K562 (cell line): ENCODE results near the gene COX7B. TPM values are rescaled to one million over a fixed set of nuclear protein-coding genes. Genes with fewer than 3 reads are reported as not detected.

Source experiments
- CHD4 ChIP-seq: fragments of 200-600 bp; sonication (generic); IDR thresholded peaks from 3 replicates; pipeline ENCODE4 v1.6.1; 2012; ENCODE audit warnings: low read depth, mild to moderate bottlenecking, mixed read lengths, low read length, inconsistent platforms; ENCODE audit not compliant: insufficient read depth, insufficient replicate concordance, poor library complexity, severe bottlenecking
- CREM ChIP-seq: IDR thresholded peaks from 2 replicates; pipeline ENCODE4 v1.6.1; 2014; ENCODE audit warnings: antibody characterized with exemption, low read depth
- DACH1 ChIP-seq: fragments of 450-650 bp; IDR thresholded peaks from 2 replicates; pipeline ENCODE4 v1.6.1; 2018; ENCODE audit not compliant: partially characterized antibody
- FUS ChIP-seq: fragments of 200-400 bp; formaldehyde crosslinking; optimal IDR thresholded peaks from 2 replicates; pipeline ENCODE3; 2017; ENCODE audit warnings: low read depth, low read length
- GATA2 ChIP-seq: sonication (generic); formaldehyde crosslinking; IDR thresholded peaks from 2 replicates; pipeline ENCODE4 v1.4.0; 2020; ENCODE audit warnings: mild to moderate bottlenecking, missing genetic modification reagents
- KDM4B ChIP-seq, 2 experiments: fragments of 450-650 bp in 1 of 2; sonication (generic) in 1 of 2; IDR thresholded peaks; 2 replicates each; pipeline ENCODE4 v1.6.1; 2016 to 2017; ENCODE audit warnings: borderline replicate concordance in 2 of 2, antibody characterized with exemption in 1 of 2, low read depth in 1 of 2, mild to moderate bottlenecking in 1 of 2
- KLF16 ChIP-seq: IDR thresholded peaks from 2 replicates; pipeline ENCODE4 v1.6.1; 2016; ENCODE audit warnings: antibody characterized with exemption
- NRF1 ChIP-seq, 2 experiments: fragments of 450-650 bp; IDR thresholded peaks in 1 of 2; conservative IDR thresholded peaks in 1 of 2; 2 replicates each; pipeline ENCODE4 v1.6.1; 2014; ENCODE audit warnings: mild to moderate bottlenecking in 2 of 2
- PHF8 ChIP-seq: fragments of 200-600 bp; sonication (generic); IDR thresholded peaks from 2 replicates; pipeline ENCODE4 v1.6.1; 2012; ENCODE audit warnings: mixed run types, mild to moderate bottlenecking, inconsistent platforms, low read length, moderate library complexity, borderline replicate concordance
- RFX1 ChIP-seq: fragments of 450-650 bp; IDR thresholded peaks from 2 replicates; pipeline ENCODE4 v1.6.1; 2016; ENCODE audit warnings: mild to moderate bottlenecking, moderate library complexity
- SP1 ChIP-seq: sonication (generic); formaldehyde crosslinking; IDR thresholded peaks from 2 replicates; pipeline ENCODE4 v1.8.1; 2022; ENCODE audit warnings: mild to moderate bottlenecking, missing genetic modification reagents
- STAT5B ChIP-seq: fragments of 250-450 bp; sonication (Bioruptor Pico); IDR thresholded peaks from 2 replicates; pipeline ENCODE4 v1.8.0; 2021; ENCODE audit warnings: mild to moderate bottlenecking, inconsistent platforms
- TEAD1 ChIP-seq, 2 experiments: fragments of 450-650 bp in 1 of 2; sonication (generic) in 1 of 2; formaldehyde crosslinking; IDR thresholded peaks; 2 replicates each; pipeline versions ENCODE4 v1.4.0 to v1.8.0; 2020 to 2022; ENCODE audit warnings: mild to moderate bottlenecking in 2 of 2, missing genetic modification reagents in 1 of 2
- TEAD2 ChIP-seq: fragments of 450-650 bp; IDR thresholded peaks from 2 replicates; pipeline ENCODE4 v1.6.1; 2016; ENCODE audit warnings: missing genetic modification characterization, control low read depth, missing compliant biosample characterization
- ZBTB17 ChIP-seq: fragments of 450-650 bp; formaldehyde crosslinking; IDR thresholded peaks from 2 replicates; pipeline ENCODE4 v1.4.0; 2020; ENCODE audit warnings: mild to moderate bottlenecking
- ZFX ChIP-seq: sonication (generic); formaldehyde crosslinking; IDR thresholded peaks from 2 replicates; pipeline ENCODE4 v1.8.0; 2022; ENCODE audit warnings: mild to moderate bottlenecking, missing genetic modification reagents, moderate library complexity
- ZNF23 ChIP-seq: fragments of 250-450 bp; sonication (Bioruptor Pico); IDR thresholded peaks from 2 replicates; pipeline ENCODE4 v1.4.0; 2020; ENCODE audit warnings: mild to moderate bottlenecking
- ZNF311 ChIP-seq: fragments of 250-450 bp; sonication (Bioruptor Pico); IDR thresholded peaks from 2 replicates; pipeline ENCODE4 v1.4.0; 2020; ENCODE audit warnings: mild to moderate bottlenecking, moderate library complexity
- ZNF431 ChIP-seq: sonication (generic); formaldehyde crosslinking; IDR thresholded peaks from 2 replicates; pipeline ENCODE4 v1.8.0; 2022; ENCODE audit warnings: mild to moderate bottlenecking, missing genetic modification reagents
- ZNF764 ChIP-seq: fragments of 250-450 bp; sonication (Bioruptor Pico); IDR thresholded peaks from 2 replicates; pipeline ENCODE4 v1.4.0; 2020; ENCODE audit warnings: low read depth, mild to moderate bottlenecking, moderate library complexity
- ZNF79 ChIP-seq: fragments of 250-450 bp; sonication (Bioruptor Pico); IDR thresholded peaks from 2 replicates; pipeline ENCODE4 v1.4.0; 2020; ENCODE audit warnings: low read depth, mild to moderate bottlenecking, moderate library complexity
- polyA plus RNA-seq, 8 experiments: library from polyadenylated mRNA; depleted of rRNA in 4 of 8; stranded (reverse) in 5 of 8; unstranded in 3 of 8; fragments of >200 nt; fragmentation: Nextera tagmentation in 2 of 8; fragmentation: Illumina TruSeq in 1 of 8; extraction: Ambion mirVana in 2 of 8; extraction: Trizol in 1 of 8; gene quantifications; 2 replicates each; pipeline versions ENCODE4 v1.2.1 to v1.2.3, GENCODE V29; 2011 to 2014; ENCODE audit warnings: inconsistent platforms in 1 of 8, missing spikeins in 1 of 8
- total RNA-seq, 7 experiments: library from RNA; depleted of rRNA in 6 of 7; stranded (reverse); fragments of >200 nt in 6 of 7; fragmentation: Illumina TruSeq in 2 of 7; extraction: Trizol in 2 of 7; gene quantifications; 2 replicates each; pipeline versions ENCODE4 v1.2.1 to v1.2.3, GENCODE V29; 2011 to 2021; ENCODE audit warnings: low replicate concordance in 1 of 7
- TF ChIP-seq, protein P1 (sequence below): fragments of 200-400 bp; formaldehyde crosslinking; IDR thresholded peaks from 2 replicates; pipeline ENCODE4 v1.6.1; 2017; ENCODE audit warnings: mild to moderate bottlenecking, low read depth, low read length, moderate library complexity
- TF ChIP-seq, protein P2 (sequence below): fragments of 250-450 bp; sonication (Bioruptor Pico); IDR thresholded peaks from 2 replicates; pipeline ENCODE4 v1.6.1; 2021; ENCODE audit warnings: mild to moderate bottlenecking
- TF ChIP-seq, protein P3 (sequence below): IDR thresholded peaks from 2 replicates; pipeline ENCODE4 v1.6.1; 2014; ENCODE audit warnings: antibody characterized with exemption

Gene COX7B
- total and polyA plus RNA-seq, 9 of the 15 experiments (the other 6 are each of a cell fraction or from before 2014, with no cell fraction given) = 549 to 2,891 (median 1,307) TPM

DNA sequence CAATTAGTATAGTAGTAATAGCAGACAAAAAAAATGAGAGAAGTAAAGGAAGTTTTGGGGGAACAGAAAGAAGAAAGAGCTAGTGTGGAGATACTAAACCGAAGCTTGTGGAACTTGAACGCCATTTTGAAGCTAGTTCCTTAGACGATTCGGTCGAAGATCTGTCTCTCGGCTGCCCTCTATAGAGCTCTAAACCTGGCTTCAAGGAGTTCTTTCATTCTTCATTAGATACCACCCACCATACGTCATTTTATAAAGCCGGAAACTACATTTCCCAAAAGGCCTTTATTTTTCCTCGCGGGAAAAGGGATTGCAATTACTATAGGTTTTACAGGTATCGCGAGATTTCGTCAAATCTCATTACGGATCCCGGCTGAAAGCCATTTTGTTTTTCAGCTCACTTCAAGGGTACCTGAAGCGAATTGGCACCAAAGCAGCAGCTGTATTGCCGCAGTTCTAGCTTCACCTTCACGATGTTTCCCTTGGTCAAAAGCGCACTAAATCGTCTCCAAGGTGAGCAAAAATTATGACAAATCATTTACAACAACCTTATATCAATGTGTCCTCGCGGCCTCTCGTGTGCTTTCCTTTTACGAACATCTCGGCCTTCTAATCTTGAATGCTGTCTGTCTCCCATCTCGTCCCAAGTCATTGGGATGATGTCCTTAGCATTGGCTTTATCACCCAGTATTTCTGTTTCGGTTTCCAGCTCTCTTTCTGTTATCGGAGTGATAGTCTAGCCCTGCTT is at the start of gene COX7B (continued):
- TF ChIP-seq, protein P1, sequence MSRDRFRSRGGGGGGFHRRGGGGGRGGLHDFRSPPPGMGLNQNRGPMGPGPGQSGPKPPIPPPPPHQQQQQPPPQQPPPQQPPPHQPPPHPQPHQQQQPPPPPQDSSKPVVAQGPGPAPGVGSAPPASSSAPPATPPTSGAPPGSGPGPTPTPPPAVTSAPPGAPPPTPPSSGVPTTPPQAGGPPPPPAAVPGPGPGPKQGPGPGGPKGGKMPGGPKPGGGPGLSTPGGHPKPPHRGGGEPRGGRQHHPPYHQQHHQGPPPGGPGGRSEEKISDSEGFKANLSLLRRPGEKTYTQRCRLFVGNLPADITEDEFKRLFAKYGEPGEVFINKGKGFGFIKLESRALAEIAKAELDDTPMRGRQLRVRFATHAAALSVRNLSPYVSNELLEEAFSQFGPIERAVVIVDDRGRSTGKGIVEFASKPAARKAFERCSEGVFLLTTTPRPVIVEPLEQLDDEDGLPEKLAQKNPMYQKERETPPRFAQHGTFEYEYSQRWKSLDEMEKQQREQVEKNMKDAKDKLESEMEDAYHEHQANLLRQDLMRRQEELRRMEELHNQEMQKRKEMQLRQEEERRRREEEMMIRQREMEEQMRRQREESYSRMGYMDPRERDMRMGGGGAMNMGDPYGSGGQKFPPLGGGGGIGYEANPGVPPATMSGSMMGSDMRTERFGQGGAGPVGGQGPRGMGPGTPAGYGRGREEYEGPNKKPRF = no peak
- peak; percentile 43 for TF ChIP-seq SP1 (CRISPR knock-in tag)
- TF ChIP-seq ZFX (CRISPR knock-in tag) = peak; percentile 81
- no peak for TF ChIP-seq ZNF431 (CRISPR knock-in tag)
- TF ChIP-seq KLF16 = no peak
- TF ChIP-seq DACH1 = no peak
- TF ChIP-seq RFX1 = no peak
- no peak for TF ChIP-seq TEAD2
- no peak for TF ChIP-seq ZNF79 (CRISPR knock-in tag)
- TF ChIP-seq ZBTB17 (CRISPR knock-in tag) = no peak
- TF ChIP-seq GATA2 (CRISPR knock-in tag) = no peak
- TF ChIP-seq CHD4 = no peak
- no peak for TF ChIP-seq STAT5B (CRISPR knock-in tag)
- no peak for TF ChIP-seq ZNF23 (CRISPR knock-in tag)
- TF ChIP-seq FUS = no peak
- TF ChIP-seq ZNF311 = no peak
- TF ChIP-seq, protein P2, sequence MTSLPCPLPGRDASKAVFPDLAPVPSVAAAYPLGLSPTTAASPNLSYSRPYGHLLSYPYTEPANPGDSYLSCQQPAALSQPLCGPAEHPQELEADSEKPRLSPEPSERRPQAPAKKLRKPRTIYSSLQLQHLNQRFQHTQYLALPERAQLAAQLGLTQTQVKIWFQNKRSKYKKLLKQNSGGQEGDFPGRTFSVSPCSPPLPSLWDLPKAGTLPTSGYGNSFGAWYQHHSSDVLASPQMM (CRISPR knock-in tag) = no peak
- peak; percentile 68; the same call in 1 of the 2 replicates for TF ChIP-seq PHF8
- TF ChIP-seq, protein P3, sequence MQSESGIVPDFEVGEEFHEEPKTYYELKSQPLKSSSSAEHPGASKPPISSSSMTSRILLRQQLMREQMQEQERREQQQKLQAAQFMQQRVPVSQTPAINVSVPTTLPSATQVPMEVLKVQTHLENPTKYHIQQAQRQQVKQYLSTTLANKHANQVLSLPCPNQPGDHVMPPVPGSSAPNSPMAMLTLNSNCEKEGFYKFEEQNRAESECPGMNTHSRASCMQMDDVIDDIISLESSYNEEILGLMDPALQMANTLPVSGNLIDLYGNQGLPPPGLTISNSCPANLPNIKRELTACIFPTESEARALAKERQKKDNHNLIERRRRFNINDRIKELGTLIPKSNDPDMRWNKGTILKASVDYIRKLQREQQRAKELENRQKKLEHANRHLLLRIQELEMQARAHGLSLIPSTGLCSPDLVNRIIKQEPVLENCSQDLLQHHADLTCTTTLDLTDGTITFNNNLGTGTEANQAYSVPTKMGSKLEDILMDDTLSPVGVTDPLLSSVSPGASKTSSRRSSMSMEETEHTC = no peak
- no peak for TF ChIP-seq NRF1 (conservative IDR thresholded peaks at IDR 0.05 in 1 of 2, IDR thresholded peaks at IDR 0.05 in 1 of 2)
- TF ChIP-seq TEAD1 (CRISPR knock-in tag; IDR thresholded peaks at IDR 0.05) = no peak
- TF ChIP-seq ZNF764 = no peak
- no peak for TF ChIP-seq KDM4B (IDR thresholded peaks at IDR 0.05; ENCODE audit: borderline replicate concordance in 2 of 2, low read depth in 1 of 2)
- TF ChIP-seq CREM = peak; percentile 93
